ENCODE results near the gene DEFB128.
A peak's percentile ranks its signal among the peaks of the same experiment; 100 is the strongest.
"Not testable (repeated sequence)": the region's sequence is repeated elsewhere in the genome, so short reads cannot be mapped to it uniquely, and the experiment has no call there.

DEFB128 gene

DNA sequence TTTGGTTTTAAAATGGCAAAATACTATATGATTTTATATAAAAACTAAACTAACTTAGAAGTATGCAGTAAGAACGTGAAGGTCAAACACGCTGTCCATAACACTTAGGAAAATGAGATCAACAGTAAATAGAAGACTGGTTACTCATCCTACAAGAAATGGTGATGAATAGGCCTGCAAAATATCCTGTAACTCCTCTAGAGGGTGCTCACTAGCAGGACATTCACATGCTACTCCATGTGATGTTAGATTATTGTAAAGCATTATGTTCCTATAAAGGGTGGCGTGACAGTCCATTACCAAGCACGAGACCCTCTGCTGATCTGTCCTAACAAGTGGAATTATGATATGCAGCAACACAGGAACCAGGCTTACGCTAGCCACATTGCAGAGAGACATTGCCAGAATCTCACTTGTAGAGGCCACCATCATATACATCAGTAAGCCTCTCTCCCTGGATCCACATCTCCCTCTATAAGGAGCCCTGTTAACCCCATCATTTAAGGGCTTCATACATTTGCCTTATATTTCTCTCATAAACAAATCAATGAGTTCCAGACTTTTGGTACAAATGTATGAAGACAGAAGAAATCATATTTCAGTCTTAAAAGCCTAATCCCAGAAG lies 19.5 kb upstream of the DEFB128 start:
- peak; percentile 28 for DNase-seq (ENCODE audit: extremely low spot score)
- TF ChIP-seq, protein P1, sequence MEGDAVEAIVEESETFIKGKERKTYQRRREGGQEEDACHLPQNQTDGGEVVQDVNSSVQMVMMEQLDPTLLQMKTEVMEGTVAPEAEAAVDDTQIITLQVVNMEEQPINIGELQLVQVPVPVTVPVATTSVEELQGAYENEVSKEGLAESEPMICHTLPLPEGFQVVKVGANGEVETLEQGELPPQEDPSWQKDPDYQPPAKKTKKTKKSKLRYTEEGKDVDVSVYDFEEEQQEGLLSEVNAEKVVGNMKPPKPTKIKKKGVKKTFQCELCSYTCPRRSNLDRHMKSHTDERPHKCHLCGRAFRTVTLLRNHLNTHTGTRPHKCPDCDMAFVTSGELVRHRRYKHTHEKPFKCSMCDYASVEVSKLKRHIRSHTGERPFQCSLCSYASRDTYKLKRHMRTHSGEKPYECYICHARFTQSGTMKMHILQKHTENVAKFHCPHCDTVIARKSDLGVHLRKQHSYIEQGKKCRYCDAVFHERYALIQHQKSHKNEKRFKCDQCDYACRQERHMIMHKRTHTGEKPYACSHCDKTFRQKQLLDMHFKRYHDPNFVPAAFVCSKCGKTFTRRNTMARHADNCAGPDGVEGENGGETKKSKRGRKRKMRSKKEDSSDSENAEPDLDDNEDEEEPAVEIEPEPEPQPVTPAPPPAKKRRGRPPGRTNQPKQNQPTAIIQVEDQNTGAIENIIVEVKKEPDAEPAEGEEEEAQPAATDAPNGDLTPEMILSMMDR (IDR thresholded peaks at IDR 0.05; ENCODE audit: control extremely low read depth, extremely low read depth, low read depth, missing control alignments) = peak; percentile 60
- CTCF ChIA-PET = interaction anchor here (0.9 to 1.6 kb wide), 6 partner anchors 11 to 133 kb away, joined by 3 to 12 read pairs (median 4); partner anchors contain the start of gene DEFB129
- POLR2A ChIA-PET = no interaction called here

DNA sequence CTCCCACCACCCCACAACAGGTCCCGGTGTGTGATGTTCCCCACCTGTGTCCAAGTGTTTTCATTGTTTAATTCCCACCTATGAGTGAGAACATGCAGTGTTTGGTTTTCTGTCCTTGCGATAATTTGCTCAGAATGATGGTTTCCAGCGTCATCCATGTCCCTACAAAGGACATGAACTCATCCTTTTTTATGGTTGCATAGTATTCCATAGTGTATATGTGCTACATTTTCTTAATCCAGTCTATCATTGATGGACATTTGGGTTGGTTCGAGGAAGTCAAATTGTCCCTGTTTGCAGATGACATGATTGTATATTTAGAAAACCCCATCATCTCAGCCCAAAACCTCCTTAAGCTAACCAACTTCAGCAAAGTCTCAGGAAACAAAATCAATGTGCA lies 14.1 kb upstream of the DEFB128 start:
- DNase-seq (ENCODE audit: extremely low spot score); POLR2A ChIA-PET; CTCF ChIA-PET: not testable (repeated sequence)

DNA sequence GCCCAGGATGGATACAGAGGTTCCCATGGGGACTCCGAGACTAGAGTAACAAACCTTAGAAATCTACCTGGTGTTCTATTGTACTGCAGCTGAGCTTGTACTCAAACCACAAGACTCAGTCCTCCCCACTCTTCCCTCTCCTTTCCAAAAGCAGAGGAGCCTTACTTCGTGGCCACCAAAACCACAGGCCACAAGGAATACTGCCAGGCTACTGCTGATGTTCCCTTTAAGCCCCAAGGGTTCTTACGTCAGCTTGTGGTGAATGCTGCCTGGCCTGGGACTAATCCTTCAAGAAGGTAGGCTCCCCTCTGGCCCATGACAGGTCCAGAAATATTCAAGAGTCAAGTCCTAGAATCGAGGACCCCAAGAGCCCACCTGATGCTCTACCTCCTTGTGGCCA lies 10.5 kb upstream of the DEFB128 start:
- POLR2A ChIA-PET = no interaction called here
- CTCF ChIA-PET = interaction anchor here (0.8 to 1.9 kb wide), 3 partner anchors 20 to 66 kb away, joined by 3 to 5 read pairs (median 5); no protein-coding TSS in a partner anchor
- no peak for DNase-seq (ENCODE audit: extremely low spot score)

DNA sequence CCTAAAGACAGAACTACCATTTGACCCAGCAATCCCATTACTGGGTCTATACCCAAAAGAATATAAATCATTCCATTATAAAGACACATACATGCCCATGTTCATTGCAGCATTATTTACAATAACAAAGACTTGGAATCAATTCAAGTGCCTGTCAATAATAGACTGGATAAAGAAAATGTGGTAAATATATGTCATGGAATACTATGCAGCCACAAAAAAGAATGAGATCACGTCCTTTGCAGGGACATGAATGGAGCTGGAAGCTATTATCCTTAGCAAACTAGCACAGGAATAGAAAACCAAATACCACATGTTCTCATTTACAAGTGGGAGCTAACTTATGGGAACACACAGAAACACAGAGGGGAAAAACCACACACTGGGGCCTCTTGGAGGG lies 8.7 kb upstream of the DEFB128 start:
- ChIA-PET CTCF (interaction anchor here (1.3 kb wide), 1 partner anchor 10 kb away, joined by 3 read pairs; no protein-coding TSS in a partner anchor), POLR2A (no interaction called here)
- DNase-seq (ENCODE audit: extremely low spot score) = no peak
- TF ChIP-seq, protein P1 (IDR thresholded peaks at IDR 0.05; ENCODE audit: control extremely low read depth, extremely low read depth, low read depth, missing control alignments) = no peak

More for the DNA sequence above, 10.5 kb upstream of the DEFB128 start:
- TF ChIP-seq, protein P1 (IDR thresholded peaks at IDR 0.05; ENCODE audit: control extremely low read depth, extremely low read depth, low read depth, missing control alignments) = no peak

DNA sequence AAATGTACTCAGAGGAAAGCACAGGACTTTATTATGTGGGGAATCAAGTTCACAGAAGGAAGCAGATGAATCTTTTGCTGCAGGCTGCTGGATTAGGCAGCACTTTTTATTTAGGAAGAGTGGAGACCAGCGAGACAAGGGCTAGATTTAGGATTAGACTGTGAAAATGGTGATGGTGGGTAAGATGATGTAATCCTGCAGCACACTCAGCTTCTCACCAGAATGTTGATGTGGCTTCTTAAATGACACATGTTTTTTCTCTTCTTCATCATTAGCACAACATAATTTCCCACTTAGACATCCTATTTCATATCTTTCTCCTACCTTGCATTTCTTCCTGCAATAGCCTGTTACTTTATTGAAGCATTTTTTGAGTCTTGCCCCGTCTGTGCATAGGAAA lies 1.8 kb downstream of the DEFB128 start:
- ChIA-PET POLR2A (no interaction called here), CTCF (no interaction called here)
- TF ChIP-seq, protein P1 (IDR thresholded peaks at IDR 0.05; ENCODE audit: control extremely low read depth, extremely low read depth, low read depth, missing control alignments) = no peak
- no peak for DNase-seq (ENCODE audit: extremely low spot score)

DNA sequence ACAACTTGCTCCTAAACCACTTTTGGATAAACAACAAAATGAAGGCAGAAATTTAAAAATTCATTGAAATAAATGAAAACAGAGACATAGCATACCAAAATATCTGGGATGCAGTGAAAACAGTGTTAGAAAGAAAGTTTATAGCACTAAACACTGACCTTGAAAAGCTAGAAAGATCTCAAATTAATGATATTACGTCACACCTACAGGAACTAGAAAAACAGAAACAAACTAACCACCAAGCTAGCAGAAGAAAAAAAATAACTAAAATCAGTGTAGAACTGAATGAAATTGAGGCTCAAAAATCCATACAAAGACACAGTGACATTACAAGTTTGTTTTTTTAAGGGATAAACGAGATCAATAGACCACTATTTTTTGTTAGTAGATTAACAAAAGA lies 5.2 kb downstream of the DEFB128 start:
- CTCF ChIA-PET = no interaction called here
- TF ChIP-seq, protein P1 (IDR thresholded peaks at IDR 0.05; ENCODE audit: control extremely low read depth, extremely low read depth, low read depth, missing control alignments) = no peak

DNA sequence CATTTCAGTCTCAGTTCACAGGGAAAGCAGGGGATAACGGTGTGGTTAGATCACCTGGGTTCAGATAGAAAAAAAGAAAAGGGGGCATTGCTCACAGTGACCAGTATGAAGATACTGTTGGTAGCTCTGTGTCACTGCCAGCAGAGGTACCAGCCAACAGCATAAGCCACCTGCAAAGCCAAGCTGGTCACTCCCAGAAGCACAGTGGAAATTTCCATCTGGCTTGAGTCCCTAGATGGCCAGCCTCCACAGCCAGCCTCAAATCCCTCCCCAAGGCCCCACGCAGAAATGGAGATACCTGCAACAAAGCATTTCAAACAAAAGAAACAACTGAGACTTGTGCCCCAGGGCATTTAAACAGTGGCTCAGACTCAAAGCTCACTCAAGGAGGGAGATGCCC lies 20.6 kb downstream of the DEFB128 start:
- POLR2A ChIA-PET = no interaction called here
- DNase-seq (ENCODE audit: extremely low spot score) = no peak
- TF ChIP-seq, protein P1 (IDR thresholded peaks at IDR 0.05; ENCODE audit: control extremely low read depth, extremely low read depth, low read depth, missing control alignments) = no peak
- CTCF ChIA-PET = interaction anchor here (1.4 kb wide), 1 partner anchor 161 kb away, joined by 3 read pairs; no protein-coding TSS in a partner anchor

More for the DNA sequence above, 5.2 kb downstream of the DEFB128 start:
- POLR2A ChIA-PET = no interaction called here
- no peak for DNase-seq (ENCODE audit: extremely low spot score)

Measured in GM10248 (cell line).